Pancreas (tissue), 10 donors: Measurements from ENCODE around the gene SENP7. TPM values are rescaled to one million over a fixed set of nuclear protein-coding genes. Genes with fewer than 3 reads are reported as not detected.

Experiments used
- ATAC-seq, 4 donors: fragments of 200-7000 bp; cut with Tn5 transposase; one replicate each; pipeline versions ENCODE4 v1.8.0 to v1.9.1; 2020; ENCODE audit warnings: mild to moderate bottlenecking in 4 of 4, moderate library complexity in 4 of 4
- DNase-seq, 6 donors: peaks; one replicate each; pipeline ENCODE4 v3.0.0-alpha.2; 2020
- FAIRE-seq: peaks from 2 replicates; lab custom pipeline; 2012; peaks lifted over from hg19 to GRCh38; lab: Jason Lieb, UNC
- H3K27ac ChIP-seq, 4 donors: fragments of 200-600 bp; sonication (generic); 1 replicate in 3 of 4; 2 replicates in 1 of 4; pipeline versions ENCODE4 v1.5.0 to v1.8.0; 2020
- H3K27me3 ChIP-seq, 4 donors: fragments of 200-600 bp; one replicate each; pipeline ENCODE4 v1.8.0; 2021
- H3K36me3 ChIP-seq, 3 donors: fragments of 200-600 bp; sonication (generic) in 1 of 3; one replicate each; pipeline versions ENCODE4 v1.5.0 to v1.8.0; 2020 to 2021
- H3K4me1 ChIP-seq, 3 donors: fragments of 200-600 bp; one replicate each; pipeline ENCODE4 v1.8.0; 2021
- H3K4me3 ChIP-seq, 4 donors: fragments of 200-600 bp; sonication (generic) in 2 of 4; one replicate each; pipeline versions ENCODE4 v1.5.0 to v1.8.0; 2020 to 2021
- H3K9me3 ChIP-seq, 4 donors: fragments of 200-600 bp; one replicate each; pipeline ENCODE4 v1.8.0; 2021
- CTCF ChIP-seq, 4 donors: fragments of 200-600 bp; sonication (generic) in 3 of 4; IDR thresholded peaks; one replicate each; pipeline versions ENCODE4 v1.5.0 to v1.8.0; 2021; ENCODE audit warnings: antibody characterized with exemption in 4 of 4
- WGBS, 2 donors: extraction: QIAGEN DNeasy Blood & Tissue Kit; methylation state at CpG; one replicate each; pipeline ENCODE4 v1.1.7; 2013; 5-methylcytosine and 5-hydroxymethylcytosine counted together
- intact Hi-C, 3 donors: fragments of 100-400 bp; cut with DNase I; formaldehyde crosslinking; loops; one replicate each; pipeline versions ENCODE4 v1.11.1 to v1.14.2; 2022
- polyA plus RNA-seq, 2 donors: library from polyadenylated mRNA; stranded (reverse); fragments of 200-250 nt; gene quantifications; one replicate each; pipeline ENCODE4 v1.2.3, GENCODE V29; 2013
- total RNA-seq, 6 donors: library from RNA; stranded (reverse); fragmentation: NEBNext Ultra II Directional in 4 of 6; extraction: Animal tissue kit (Norgen Biotek cat#: 25700) in 4 of 6; gene quantifications; one replicate each; pipeline versions ENCODE4 v1.2.1 to v1.2.4, GENCODE V29; 2021 to 2023
- donor health status: healthy with polysubstance abuse.
- donor health status: DM: no; HTN: no; CAD: no; lungs with moderate emphysema.
- donor health status: DM: no; HTN: no; CAD: no.
- donor health status: control.
- donor health status: control.
- donor health status: Bipolar disorder and iron deficiency.
- donor health status: DM: yes; HTN: yes; CAD: no.
- donor health status: DM: no; HTN: no; CAD: no.
- donor health status: DM: no; HTN: no; CAD: no.
- donor health status: DM: yes; HTN: yes; CAD: no.

The SENP7 gene
- total and polyA plus RNA-seq, 8 donors, result 5.7 to 13.7 (median 8.6) TPM

DNA sequence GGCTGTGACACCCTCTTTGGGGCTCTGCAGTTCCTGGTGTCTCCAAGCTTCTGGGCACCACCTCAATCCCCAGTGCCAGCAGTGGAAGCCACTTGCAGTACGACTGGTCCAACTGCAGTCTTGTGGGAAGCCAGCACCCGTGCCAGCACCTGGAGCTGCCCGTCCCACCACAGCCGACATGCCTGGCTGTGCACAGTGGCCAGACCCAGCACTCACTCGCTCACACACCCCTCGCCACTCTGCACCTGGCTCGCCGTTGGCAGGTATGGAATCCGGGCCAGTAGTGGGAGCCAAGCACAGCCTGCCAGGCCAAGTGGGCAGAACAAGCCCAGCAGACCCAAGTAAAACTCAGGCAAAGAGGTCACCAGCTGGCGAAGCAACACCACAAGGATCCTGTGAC is 128.6 kb downstream of the SENP7 start:
- no peaks in the 10 kb centered on the region for H3K9me3 ChIP-seq
- intact Hi-C loops, result no loop called here
- no peak for FAIRE-seq
- no peaks in the 10 kb centered on the region for H3K4me1 ChIP-seq
- TF ChIP-seq CTCF (IDR thresholded peaks at IDR 0.05), result no peak
- peak in 1 of 6 donors; percentile 57 for DNase-seq
- 97 to 100% methylated on average over 10 of the region's 10 CpGs for WGBS, 2 donors
- H3K36me3 ChIP-seq, result no peaks in the 10 kb centered on the region
- H3K27me3 ChIP-seq, result no peaks in the 10 kb centered on the region
- no peak overlapping the region for H3K27ac ChIP-seq
- no peak overlapping the region for H3K4me3 ChIP-seq
- no peak for ATAC-seq

- Histone ChIP-seq H3K36me3 (no peaks in the 10 kb centered on the region), H3K27ac (no peak overlapping the region), H3K27me3 (no peaks in the 10 kb centered on the region), H3K4me3 (no peak overlapping the region), H3K9me3 (no peaks in the 10 kb centered on the region), H3K4me1 (no peaks in the 10 kb centered on the region)
- intact Hi-C loops, result no loop called here
- TF ChIP-seq CTCF (IDR thresholded peaks at IDR 0.05), result no peak
- ATAC-seq (no peak), FAIRE-seq (no peak), DNase-seq (no peak)
- WGBS, 2 donors, result 95 to 98% methylated on average over 4 of the region's 4 CpGs
These were observed 129.4 kb downstream of the SENP7 start for GRCh38 chr3:101383656-101384055.

- ATAC-seq, result no peak
- intact Hi-C loops, result no loop called here
- no peaks in the 10 kb centered on the region for H3K9me3 ChIP-seq
- TF ChIP-seq CTCF (IDR thresholded peaks at IDR 0.05), result no peak
- no peaks in the 10 kb centered on the region for H3K27me3 ChIP-seq
- H3K36me3 ChIP-seq, result no peaks in the 10 kb centered on the region
- no peaks in the 10 kb centered on the region for H3K4me1 ChIP-seq
- H3K27ac ChIP-seq, result no peak overlapping the region
- 82 to 87% methylated on average over 5 of the region's 5 CpGs for WGBS, 2 donors
- DNase-seq, result no peak
- no peak for FAIRE-seq
- no peak overlapping the region for H3K4me3 ChIP-seq
These were observed 129.8 kb downstream of the SENP7 start for GRCh38 chr3:101383156-101383575.

DNA sequence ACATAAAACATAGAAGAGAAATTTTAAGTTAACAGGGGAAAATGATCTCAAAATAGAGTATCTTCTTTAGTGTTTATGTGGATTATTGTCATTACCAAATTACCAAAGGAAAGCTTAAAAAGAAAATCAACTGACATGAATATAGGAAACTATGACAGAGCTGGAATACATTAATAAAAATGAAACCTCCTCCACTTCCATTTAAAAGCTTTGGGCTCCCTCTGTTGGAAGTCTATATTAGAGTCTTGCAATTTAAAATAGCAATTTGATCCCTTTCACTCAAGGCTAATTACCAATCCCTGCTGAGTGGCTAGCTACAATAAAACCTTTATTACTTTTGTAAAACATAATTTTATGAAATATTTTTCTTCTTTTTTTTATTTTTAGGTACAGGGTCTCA is 131.2 kb downstream of the SENP7 start:
- no peak for TF ChIP-seq CTCF (IDR thresholded peaks at IDR 0.05)
- Histone ChIP-seq H3K36me3 (no peaks in the 10 kb centered on the region), H3K27ac (no peak overlapping the region), H3K9me3 (no peaks in the 10 kb centered on the region), H3K4me1 (no peaks in the 10 kb centered on the region), H3K4me3 (no peak overlapping the region), H3K27me3 (no peaks in the 10 kb centered on the region)
- DNase-seq, result no peak
- intact Hi-C loops, result no loop called here
- peak in 2 of 4 donors; percentile 57 to 65 for ATAC-seq
- no peak for FAIRE-seq

DNA sequence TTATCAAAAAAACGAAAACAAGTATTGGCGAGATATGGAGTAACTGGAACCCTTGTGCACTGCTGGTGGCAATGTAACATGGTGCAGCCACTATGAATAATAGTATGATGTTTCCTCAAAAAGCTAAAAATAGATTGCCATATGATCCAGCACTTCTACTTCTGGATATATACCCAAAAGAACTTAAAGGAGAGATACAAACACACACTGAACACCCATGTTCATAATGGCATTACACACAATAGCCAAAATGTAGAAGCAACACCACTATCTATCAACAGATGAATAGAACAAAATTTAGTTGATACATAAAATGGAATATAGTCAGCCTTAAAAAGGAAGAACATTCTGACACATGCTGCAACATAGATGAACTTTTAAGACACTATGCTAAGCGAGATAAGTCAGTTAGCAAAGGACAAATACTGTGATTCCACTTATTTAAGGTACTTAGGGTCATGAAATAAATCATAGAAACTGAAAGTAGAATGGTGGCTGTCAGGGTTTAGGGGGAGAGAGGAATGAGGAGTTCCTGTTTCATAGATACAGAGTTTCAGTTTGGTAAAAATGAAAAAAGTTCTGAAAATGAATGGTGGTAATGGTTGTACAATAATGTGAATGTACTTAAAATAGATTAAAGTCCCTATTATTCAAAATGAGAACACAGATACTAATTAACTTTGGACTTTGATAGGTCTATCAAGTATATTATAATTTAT is 133.2 kb downstream of the SENP7 start:
- H3K9me3 ChIP-seq, result no peaks in the 10 kb centered on the region
- no peak overlapping the region for H3K4me3 ChIP-seq
- intact Hi-C loops, result no loop called here
- H3K4me1 ChIP-seq, result no peaks in the 10 kb centered on the region
- no peaks in the 10 kb centered on the region for H3K27me3 ChIP-seq
- no peak for DNase-seq
- H3K36me3 ChIP-seq, result no peaks in the 10 kb centered on the region
- H3K27ac ChIP-seq, result no peak overlapping the region
- TF ChIP-seq CTCF (IDR thresholded peaks at IDR 0.05), result no peak
- ATAC-seq, result peak in 2 of 4 donors; percentile 16 to 23
- peak; percentile 45 for FAIRE-seq
- 93 to 95% methylated on average over 3 of the region's 3 CpGs for WGBS, 2 donors
